ENCODE data around the gene PHLDB1.

Gene PHLDB1

DNA sequence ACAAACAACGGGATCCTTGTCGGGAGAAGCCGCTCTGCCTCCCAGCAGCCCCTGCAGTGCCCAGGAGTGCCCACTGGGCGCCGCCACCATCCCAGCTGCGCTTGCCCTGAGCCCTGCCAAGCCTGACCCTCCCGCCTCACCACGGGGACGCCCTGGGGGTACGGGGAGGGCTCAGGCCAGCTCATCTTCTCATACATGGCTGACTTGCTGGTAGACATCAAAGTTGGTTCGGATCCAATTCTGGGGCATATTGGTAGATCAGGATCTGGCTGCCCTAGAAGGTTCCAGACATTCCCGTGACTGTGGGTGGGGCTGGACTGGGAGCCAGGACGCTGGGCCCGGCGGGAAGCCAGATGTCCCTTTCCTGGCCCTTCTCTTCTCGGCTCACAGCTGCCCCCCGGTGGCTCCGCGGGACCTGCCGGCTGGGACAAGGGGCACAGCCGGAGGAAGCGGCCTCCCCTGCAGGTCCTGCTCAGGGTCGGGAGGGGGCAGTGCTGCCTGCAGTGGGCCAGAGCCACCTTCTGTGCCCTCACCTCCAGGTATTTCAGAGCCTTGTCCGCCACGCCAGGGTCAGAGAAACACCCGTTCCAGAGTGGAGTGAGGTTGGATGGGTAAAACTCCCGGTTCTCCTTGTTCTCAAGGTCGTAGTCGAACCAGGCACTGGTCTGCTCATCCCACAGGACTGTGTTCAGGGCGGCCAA lies 82.6 kb downstream of the PHLDB1 start:
- DNase-seq, result peak; percentile 79

DNA sequence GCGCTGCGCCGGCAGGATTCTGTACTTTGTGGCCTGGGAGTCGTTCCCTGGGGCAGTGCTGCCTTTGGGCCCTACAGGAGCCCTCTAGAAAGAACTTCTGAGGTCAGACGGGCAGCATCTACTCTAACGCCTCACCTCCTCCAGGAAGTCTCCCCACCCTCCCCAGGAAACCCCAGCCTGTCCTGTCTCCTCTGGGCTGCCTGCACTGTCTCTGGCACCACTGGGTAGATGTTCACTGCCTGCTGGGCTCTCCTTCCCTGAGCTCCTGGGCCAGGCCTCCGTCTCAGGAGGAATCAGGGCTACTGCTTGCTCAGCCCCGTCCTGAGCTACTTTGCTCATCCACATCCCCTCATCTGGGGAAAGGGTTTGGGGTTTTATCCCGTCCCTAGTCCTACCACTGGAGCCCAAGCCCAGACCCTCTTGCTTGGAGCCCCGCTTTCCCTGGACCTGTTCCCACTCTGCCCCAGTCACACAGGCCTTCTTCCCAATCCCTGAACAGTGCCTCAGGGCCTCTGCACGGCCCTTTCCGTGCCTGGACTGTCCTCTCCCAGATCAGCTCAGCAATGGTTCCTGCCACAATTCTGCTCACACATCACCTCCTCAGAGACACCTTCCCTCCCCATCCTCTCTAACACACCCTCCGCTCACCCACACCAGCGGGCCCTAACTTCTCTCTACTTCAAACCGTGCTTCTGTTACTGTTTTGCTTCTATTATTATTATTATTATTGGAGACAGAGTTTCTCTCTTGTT lies 83.3 kb downstream of the PHLDB1 start:
- DNase-seq, result no peak

DNA sequence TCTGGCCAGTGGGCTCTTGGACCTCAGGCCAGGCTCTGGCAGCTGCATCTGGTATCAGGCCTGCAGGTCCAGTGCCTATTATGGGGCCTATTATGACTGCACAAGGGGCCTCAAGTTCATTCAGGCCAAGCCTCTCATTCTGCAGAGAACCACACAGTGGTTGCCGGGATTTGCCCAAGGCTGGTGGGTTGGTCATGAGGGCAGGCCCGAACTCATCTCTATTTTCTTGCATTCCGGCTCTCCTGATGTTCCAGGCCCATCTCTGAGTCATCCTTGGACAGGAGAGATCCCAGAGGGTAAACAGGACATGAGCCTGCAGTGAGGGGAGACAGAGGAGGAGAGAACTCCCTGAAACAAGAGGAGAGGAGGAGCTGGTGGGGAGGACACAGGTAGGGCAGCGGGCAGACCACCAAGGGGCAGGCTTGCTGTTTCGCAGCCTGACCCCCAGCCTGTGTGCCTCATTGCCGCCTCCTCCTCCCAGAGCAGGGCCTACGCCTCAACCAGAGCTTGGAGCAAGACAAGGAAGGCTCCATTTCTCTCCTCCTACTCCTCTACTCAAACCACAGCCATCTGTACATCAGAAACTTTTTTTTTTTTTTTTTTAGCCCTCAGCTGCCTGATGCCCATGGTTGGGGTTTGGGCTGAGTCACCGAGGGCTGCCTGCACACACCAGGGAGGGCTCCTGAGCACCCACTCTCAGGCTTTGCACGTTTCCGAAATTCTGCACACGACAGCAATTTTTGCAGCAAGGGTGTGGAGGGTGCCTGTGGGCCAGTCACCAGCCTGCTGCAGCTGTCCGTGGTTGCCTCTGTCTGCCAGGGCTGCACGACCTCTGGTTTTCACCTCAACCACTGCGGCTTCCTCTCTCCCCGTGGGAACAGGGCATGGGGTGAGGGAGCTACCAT lies 84.8 kb downstream of the PHLDB1 start:
- peak; percentile 37 for DNase-seq

GRCh38 chr11:118694185-118694584 lies 86.8 kb downstream of the PHLDB1 start:
- DNase-seq, result no peak

DNA sequence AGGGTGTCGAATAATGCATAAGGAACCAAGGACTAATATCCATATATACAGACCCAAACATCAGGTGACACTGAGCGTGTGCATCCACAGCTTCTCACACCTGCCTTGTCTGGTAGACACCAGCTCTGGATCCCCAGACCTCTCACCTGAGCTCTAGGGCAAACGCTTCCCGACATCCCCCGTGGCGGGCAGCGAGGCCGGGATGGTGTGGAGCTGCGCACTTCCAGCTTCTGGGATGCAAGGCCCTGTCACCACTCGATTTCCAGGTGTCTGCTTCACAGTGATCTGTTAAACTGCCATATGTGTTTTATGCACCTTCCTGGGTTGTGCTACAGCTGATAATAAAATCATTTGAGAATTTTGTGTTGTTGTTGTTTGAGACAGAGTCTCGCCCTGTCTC lies 87.4 kb downstream of the PHLDB1 start:
- no peak for DNase-seq

DNA sequence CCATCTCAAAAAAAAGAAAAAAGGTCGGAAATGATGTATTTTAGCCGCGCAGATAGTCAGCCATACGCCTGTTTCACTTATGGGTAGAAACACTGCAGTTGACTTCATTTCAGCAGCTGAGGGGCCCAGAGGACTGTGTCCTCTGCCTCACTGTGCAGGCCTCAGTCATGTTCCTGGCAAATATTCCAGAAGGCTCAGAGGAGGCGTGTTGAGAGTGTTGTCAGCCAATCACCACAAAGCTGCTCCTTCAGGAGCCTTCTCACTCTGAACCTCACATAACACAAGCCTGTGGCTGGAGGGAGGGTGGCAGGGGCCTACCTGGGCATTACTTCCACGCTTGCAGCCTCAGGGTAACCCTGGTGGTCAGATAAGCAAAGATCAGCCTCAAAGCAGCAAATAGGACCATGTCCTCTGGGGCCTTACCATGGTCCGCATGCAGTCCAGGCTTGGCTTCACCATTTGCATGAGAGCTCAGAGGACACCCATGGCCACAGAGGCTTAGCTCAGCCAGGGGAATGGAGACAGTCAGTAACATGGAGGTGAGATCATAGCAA lies 89.3 kb downstream of the PHLDB1 start:
- DNase-seq, result no peak

GRCh38 chr11:118697346-118697745 lies 89.9 kb downstream of the PHLDB1 start:
- DNase-seq, result no peak

DNA sequence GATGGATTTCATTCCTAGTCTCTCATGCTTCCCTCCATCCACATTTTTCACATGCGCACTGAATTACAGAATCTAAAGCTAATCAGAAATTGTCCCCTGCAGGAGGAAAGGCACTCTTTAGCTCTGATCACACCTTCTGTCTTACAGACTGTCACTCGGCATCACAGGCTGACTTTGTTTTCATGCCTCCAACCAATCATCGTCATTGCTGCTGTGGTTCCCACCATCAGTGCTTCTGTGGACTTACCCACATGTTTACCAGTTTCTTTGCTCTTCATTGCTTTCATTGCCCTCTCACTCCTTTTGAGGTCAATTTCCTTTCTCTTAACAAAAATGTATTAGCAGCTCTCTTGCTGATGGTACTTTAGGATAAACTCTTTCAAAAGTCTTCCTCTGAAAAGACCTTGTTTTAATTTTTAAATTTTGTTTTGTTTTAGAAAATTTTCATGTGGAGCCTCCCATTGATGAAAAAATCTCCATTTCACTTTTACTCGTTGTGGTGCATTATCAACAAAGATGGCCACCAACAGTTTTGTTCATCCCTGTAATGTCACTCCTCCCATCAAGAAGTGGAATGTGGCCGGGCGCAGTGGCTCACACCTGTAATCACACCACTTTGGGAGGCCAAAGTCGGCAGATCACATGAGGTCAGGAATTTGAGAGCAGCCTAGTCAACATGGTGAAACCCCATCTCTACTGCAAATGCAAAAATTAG lies 92.2 kb downstream of the PHLDB1 start:
- DNase-seq, result no peak

DNA sequence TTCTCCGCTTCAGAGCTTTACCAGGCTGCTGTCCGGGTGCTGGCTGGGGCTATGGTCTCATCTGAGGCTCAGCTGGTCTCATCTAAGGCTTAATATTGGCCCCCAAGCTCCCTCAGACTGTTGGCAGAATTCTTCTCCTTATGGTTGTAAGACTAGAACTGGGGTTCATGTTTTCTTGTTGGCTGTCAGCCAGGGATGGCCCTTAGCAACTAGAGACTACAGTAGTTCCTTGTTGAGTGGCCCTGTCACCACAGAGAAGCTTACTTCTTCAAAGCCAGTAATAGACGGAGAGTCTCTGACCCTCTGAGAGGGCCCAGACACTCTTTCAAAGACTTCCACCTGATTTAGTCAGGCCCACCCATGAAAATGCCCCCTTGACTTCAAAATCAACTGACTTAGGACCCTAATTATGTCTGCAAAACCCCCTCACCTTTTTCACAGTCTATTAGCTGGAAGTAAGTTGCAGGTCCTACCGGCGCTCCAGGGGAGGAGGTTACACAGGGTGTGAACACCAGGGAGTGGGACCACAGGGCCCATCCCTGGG lies 96.2 kb downstream of the PHLDB1 start:
- no peak for DNase-seq

DNA sequence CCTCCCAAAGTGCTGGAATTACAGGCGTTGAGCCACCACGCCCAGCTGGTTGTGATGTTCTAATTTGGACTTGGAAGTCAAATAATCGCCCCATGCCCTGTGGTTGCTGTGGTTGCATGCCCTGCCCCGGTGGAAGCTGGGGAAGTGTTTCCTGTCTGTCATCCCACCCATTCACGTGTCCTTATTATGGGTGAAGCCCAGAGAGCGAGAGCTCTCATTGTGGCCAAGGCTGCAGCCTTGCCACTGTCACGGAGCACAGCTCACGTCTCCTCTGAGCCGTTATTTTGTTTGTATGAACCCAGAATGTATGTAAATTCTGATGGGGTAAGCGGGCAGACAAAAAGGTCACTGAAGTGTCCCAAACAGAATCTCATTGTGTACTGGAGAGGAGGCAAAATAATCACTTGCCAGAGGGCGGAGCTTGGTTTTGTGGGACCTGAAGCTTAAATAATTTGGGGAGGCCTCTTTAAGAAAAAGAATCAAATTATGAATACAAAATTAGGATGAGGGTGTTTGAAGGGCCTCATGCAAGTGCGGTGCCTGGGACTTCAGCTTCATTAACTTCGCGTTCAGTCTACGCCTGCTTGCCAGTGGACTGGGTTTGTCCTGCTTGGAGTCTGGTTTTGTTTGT lies 97.8 kb downstream of the PHLDB1 start:
- DNase-seq, result no peak

GRCh38 chr11:118705791-118706545 lies 98.6 kb downstream of the PHLDB1 start:
- no peak for DNase-seq

DNA sequence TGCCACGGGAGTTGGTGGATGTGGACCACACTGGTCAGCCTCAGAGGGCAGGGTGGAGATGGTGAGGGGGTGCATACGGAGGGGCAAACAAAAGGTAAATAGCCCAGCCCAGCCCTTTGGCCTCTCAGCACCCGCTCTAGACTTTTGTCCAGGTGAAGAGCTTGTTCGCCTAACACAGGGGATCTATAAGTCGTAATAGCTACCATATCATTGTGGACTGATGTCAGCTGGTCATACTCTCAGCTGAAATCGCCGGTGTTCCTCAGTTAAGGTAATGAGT lies 99.1 kb downstream of the PHLDB1 start:
- DNase-seq, result no peak
